AG09319 (cell line): ENCODE results near the gene CXCL11.

Source experiments
- DNase-seq: peaks from one replicate; pipeline ENCODE4 v3.0.0-alpha.2; 2010; ENCODE audit warnings: low read depth; ENCODE audit errors: extremely low read depth
- TF ChIP-seq, protein P1 (sequence below): IDR thresholded peaks from 2 replicates; pipeline ENCODE4 v1.5.1; 2011; ENCODE audit warnings: low read depth, mild to moderate bottlenecking, inconsistent platforms, low read length, moderate library complexity

Gene CXCL11

DNA sequence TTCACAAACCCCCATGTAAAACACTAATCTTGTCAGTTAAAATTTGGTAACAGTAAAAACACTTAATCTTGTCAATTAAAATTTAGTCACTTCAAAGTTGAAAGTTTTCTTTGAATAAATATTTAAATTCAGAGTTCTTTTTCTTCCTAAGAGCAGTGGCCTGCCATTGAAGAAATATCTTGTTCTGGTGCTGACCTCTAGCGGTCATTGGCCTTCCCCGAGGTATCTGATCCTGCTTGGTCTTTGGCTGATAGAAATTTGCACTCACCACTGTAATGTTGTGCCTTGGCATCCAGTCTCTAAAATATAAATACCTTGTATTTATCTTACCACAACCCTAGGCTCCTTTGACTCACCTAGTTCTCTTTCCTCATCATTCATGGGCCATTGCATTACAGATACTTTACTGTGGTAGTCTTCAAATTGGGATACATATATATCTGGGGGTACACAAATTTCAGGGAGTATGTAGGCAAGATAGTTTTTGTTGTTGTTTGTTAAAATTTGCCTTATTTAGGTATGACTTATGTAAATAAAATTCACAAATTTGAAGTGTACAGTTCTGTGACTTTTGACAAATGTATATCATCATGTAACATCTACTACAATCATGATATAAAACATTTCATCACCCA lies 31.9 kb upstream of the CXCL11 start:
- TF ChIP-seq, protein P1, sequence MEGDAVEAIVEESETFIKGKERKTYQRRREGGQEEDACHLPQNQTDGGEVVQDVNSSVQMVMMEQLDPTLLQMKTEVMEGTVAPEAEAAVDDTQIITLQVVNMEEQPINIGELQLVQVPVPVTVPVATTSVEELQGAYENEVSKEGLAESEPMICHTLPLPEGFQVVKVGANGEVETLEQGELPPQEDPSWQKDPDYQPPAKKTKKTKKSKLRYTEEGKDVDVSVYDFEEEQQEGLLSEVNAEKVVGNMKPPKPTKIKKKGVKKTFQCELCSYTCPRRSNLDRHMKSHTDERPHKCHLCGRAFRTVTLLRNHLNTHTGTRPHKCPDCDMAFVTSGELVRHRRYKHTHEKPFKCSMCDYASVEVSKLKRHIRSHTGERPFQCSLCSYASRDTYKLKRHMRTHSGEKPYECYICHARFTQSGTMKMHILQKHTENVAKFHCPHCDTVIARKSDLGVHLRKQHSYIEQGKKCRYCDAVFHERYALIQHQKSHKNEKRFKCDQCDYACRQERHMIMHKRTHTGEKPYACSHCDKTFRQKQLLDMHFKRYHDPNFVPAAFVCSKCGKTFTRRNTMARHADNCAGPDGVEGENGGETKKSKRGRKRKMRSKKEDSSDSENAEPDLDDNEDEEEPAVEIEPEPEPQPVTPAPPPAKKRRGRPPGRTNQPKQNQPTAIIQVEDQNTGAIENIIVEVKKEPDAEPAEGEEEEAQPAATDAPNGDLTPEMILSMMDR: peak; percentile 91
- peak; percentile 47 for DNase-seq

DNA sequence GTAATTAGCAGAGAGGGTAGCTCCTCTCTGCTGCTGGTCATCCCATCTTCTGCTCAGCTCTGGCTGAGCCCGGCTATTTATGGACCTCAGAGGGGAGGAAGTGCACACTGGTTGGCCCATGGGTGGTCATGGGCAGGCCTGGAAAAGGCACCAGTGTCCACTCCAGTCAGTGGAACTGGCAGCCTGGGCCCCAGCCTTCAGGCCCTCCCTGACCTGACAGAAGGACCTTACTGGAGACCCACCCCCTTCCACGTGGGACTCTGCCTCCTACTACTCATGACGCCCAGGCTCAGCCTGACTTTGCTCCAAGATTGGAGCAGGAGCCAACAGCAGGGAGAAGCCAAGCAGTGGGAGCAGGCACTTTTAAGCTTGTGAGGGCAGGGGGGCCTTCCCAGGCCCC lies 30.7 kb upstream of the CXCL11 start:
- TF ChIP-seq, protein P1: no peak
- no peak for DNase-seq

DNA sequence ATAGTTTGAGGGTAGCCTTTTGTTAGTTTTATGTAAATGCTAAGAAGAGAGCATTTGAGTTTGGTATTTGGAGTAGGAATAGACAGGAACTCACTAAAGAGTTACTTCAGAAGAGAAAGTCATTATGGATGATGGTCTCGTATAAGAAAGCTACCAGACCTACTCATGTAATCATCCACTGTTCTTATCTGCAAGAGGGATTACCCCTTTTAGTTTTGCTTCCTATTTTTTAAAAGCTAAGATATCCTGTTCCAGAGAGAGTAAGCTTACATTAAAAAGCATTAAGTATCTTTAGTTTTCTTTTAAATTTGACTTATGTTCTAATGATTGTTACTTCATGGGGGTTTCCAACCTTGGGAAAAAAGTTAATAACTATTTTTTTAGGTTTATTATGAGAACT lies 26.1 kb upstream of the CXCL11 start:
- TF ChIP-seq, protein P1: no peak
- DNase-seq: no peak

DNA sequence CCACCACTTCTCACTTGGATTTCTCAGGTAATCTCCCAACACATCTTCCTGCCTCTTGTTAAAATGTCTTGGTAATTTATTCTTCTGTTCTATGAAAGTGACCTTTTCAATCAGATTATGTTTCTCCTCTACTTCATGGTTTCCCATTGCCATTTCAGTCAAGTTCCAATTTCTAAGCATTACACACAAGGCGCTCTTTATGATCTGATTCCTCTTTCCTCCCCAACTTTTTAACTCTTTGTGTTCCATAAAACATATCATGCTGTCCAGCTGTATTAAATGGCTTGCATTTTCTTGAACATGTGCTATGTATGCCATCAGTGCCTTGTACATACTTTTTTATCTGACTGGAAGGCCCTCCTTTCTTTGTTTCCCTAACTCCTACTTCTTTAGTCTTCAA lies 25.6 kb upstream of the CXCL11 start:
- no peak for DNase-seq
- TF ChIP-seq, protein P1: no peak

DNA sequence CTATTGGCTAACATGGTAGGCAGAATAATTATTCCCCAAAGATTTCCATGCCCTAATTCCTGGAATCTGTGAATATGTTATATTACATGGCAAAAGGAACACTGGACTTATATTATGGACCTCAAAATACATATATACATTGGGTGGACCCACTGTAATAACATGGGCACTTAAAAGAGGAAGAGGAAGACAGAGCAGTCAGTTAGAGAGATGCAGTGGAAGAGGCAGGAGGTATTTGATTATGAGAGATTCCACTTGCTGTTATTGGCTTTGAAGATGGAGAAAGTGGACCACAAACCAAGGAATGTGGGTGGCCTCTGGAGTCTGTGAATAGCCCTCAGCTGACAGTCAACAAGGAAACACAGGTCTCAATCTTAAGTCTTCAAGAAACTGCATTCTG lies 24.6 kb upstream of the CXCL11 start:
- TF ChIP-seq, protein P1: no peak
- no peak for DNase-seq

DNA sequence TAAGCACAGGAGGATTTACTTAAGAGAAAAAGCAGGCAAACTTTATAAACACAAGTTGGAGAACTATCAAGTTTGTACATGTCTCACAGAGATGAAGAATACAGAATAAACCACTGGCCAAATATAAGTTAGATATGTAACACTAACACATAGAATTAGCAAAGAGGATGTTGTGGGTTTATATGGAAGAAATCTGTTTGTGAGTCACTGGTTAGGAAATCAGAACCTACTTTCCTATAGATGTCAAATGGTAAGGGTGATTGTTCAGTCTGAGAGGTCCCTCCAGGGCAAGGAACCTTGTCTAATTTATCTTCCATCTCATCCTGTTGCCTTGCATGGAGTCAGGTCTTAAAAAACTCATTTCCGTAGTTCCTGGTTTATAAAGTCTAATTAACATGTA lies 23.9 kb upstream of the CXCL11 start:
- TF ChIP-seq, protein P1: no peak
- no peak for DNase-seq

DNA sequence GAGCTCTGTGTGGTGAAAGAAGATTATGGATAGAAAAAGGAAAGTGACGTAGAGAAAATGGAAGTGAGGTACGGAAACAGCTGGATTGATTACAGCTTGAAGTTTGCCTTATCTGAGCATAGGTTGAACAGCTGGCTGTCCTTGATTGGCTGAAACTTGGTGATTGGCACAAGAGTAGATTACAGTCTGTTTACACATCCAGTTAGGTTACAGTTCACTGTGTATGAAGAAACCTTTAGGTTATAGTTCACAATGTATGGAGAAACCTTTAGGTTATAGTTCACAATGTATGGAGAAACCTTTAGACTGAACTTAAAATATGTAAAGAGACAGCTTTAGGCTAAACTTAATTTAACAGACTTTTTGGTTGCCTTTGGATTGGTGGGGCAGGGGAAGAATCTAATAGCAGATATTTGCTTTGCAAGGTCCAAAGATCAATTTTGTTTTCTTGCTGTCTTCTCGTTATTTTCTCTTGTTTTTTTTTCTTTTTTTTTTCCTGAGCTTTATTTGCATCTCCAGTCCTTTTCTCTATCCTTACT lies 23.1 kb upstream of the CXCL11 start:
- no peak for DNase-seq
- TF ChIP-seq, protein P1: no peak
